DOHH2 (cell line): Measurements from ENCODE around the gene LILRB4.
"Not testable (repeated sequence)": the region's sequence is repeated elsewhere in the genome, so short reads cannot be mapped to it uniquely, and the experiment has no call there.

ENCODE experiments used
- H3F3A ChIP-seq: fragments of 200-600 bp; sonication (generic), shearing (Covaris generic); 2 replicates; pipeline ENCODE4 v1.6.0; 2016; ENCODE audit warnings: antibody characterized with exemption, mild to moderate bottlenecking; ENCODE audit not compliant: control insufficient read depth, insufficient read depth
- H3K27ac ChIP-seq: fragments of 200-600 bp; sonication (generic); 2 replicates; pipeline ENCODE4 v1.5.1; 2014; ENCODE audit warnings: low read depth, mild to moderate bottlenecking, low read length, moderate library complexity
- H3K27me3 ChIP-seq: fragments of 200-600 bp; sonication (generic); 2 replicates; pipeline ENCODE4 v1.6.1; 2014; ENCODE audit warnings: mild to moderate bottlenecking, low read length, mixed read lengths; ENCODE audit not compliant: control insufficient read depth
- H3K36me3 ChIP-seq: fragments of 200-600 bp; sonication (generic); 2 replicates; pipeline ENCODE4 v1.6.1; 2014; ENCODE audit warnings: mild to moderate bottlenecking, low read length, moderate library complexity, mixed read lengths; ENCODE audit not compliant: control insufficient read depth
- H3K4me1 ChIP-seq: fragments of 200-600 bp; sonication (generic); 2 replicates; pipeline ENCODE4 v1.6.1; 2014; ENCODE audit warnings: mild to moderate bottlenecking, low read length, mixed read lengths; ENCODE audit not compliant: control insufficient read depth
- H3K4me2 ChIP-seq: fragments of 200-600 bp; sonication (generic); 2 replicates; pipeline ENCODE4 v1.6.0; 2014; ENCODE audit warnings: mild to moderate bottlenecking, low read length, moderate library complexity
- H3K4me3 ChIP-seq: fragments of 200-600 bp; sonication (generic); 2 replicates; pipeline ENCODE4 v1.5.1; 2014; ENCODE audit warnings: mild to moderate bottlenecking, low read length, mixed read lengths
- H3K79me2 ChIP-seq: fragments of 200-600 bp; sonication (generic); 2 replicates; pipeline ENCODE4 v1.6.1; 2014; ENCODE audit warnings: mild to moderate bottlenecking, low read length, mixed read lengths; ENCODE audit not compliant: control insufficient read depth
- H3K9me2 ChIP-seq: fragments of 200-600 bp; sonication (generic); replicated peaks from 2 replicates; pipeline ENCODE4 v1.6.1; 2014; ENCODE audit warnings: mild to moderate bottlenecking, low read length, mixed read lengths; ENCODE audit not compliant: control insufficient read depth
- H3K9me3 ChIP-seq: fragments of 200-600 bp; sonication (generic); 2 replicates; pipeline ENCODE4 v1.6.1; 2014; ENCODE audit warnings: antibody characterized with exemption, low read length, mixed read lengths; ENCODE audit not compliant: control insufficient read depth, insufficient read depth
- H4K20me1 ChIP-seq: fragments of 200-600 bp; sonication (generic); 2 replicates; pipeline ENCODE4 v1.6.0; 2014; ENCODE audit warnings: low read depth, mild to moderate bottlenecking, antibody characterized with exemption, low read length, moderate library complexity; ENCODE audit not compliant: control insufficient read depth, insufficient read depth
- CTCF ChIP-seq: fragments of 200-600 bp; sonication (generic); IDR thresholded peaks from one replicate; pipeline ENCODE4 v1.5.1; 2014; ENCODE audit warnings: antibody characterized with exemption, mild to moderate bottlenecking, low read depth, low read length; ENCODE audit not compliant: poor library complexity, severe bottlenecking
- EZH2phosphoT487 ChIP-seq: fragments of 200-600 bp; sonication (generic); IDR thresholded peaks from 2 replicates; pipeline ENCODE4 v1.6.1; 2017; ENCODE audit warnings: borderline replicate concordance, mild to moderate bottlenecking, antibody characterized with exemption, low read length, moderate library complexity, mixed read lengths

LILRB4 gene

DNA sequence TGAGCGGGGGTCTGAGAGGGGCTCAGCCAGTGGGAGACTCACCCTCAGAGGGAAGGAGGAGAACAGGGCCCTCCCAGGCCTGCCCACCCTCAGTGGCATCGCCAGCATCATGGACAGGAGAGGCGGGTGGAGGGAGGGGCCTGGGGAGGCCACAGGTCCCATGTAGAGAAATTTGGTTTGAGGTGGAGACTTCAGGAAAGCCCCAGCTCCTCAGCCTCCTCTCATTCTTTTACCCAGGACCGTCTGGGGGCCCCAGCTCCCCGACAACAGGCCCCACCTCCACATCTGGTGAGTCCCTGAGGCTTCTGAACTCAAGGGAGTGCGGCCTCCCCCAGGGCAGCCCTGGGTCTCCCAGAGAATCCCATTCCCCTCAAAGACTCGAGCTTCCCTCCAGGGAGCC, 29.4 kb upstream of the LILRB4 start:
- Histone ChIP-seq H4K20me1 (peaks cover 9% of the 10 kb centered on the region; the same call in 1 of the 2 replicates), H3K4me2 (no peak overlapping the region), H3K27ac (no peak overlapping the region), H3K9me3 (no peaks in the 10 kb centered on the region), H3K27me3 (no peaks in the 10 kb centered on the region), H3F3A (peaks cover 7% of the 10 kb centered on the region), H3K79me2 (peaks cover 18% of the 10 kb centered on the region), H3K9me2 (no peaks in the 10 kb centered on the region), H3K36me3 (peaks cover 45% of the 10 kb centered on the region), H3K4me3 (no peak overlapping the region), H3K4me1 (peaks cover 24% of the 10 kb centered on the region)
- no peak for TF ChIP-seq EZH2phosphoT487
- no peak for TF ChIP-seq CTCF

DNA sequence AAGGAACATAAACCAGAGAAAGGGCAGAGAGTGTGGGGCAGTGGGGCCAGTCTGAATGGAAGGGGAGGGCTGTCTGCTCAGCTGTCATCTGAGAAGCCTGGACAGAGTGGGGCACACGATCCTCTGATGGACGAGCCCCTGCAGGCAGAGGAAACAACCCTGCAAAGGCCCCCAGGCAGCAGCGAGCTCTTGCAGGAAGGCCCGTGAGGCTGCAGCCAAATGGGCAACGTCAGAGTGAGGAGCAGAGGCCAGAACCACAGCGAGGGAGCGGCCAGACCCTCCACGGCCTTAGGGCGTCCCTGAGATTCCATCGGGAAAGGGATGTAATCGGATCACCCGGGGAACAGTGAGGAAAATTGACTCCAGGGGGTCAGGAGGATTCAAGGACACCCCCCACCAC, 26.7 kb upstream of the LILRB4 start:
- peaks cover 21% of the 10 kb centered on the region for H3K36me3 ChIP-seq
- not testable (repeated sequence) for H3K4me3 ChIP-seq, H3K27ac ChIP-seq, H3K4me2 ChIP-seq, H3K79me2 ChIP-seq, H3K9me3 ChIP-seq, H3K27me3 ChIP-seq, H4K20me1 ChIP-seq, H3F3A ChIP-seq, H3K9me2 ChIP-seq, H3K4me1 ChIP-seq

GRCh38 chr19:54638683-54639082, 24.1 kb upstream of the LILRB4 start:
- H3F3A ChIP-seq, result peaks cover 7% of the 10 kb centered on the region
- no peak overlapping the region for H3K27ac ChIP-seq
- no peaks in the 10 kb centered on the region for H3K27me3 ChIP-seq
- H3K4me2 ChIP-seq, result no peak overlapping the region
- peaks cover 5% of the 10 kb centered on the region for H3K36me3 ChIP-seq
- no peaks in the 10 kb centered on the region for H3K9me3 ChIP-seq
- no peaks in the 10 kb centered on the region for H4K20me1 ChIP-seq
- TF ChIP-seq EZH2phosphoT487 (no peak), CTCF (no peak)
- H3K4me3 ChIP-seq, result no peak overlapping the region
- peaks cover 8% of the 10 kb centered on the region for H3K4me1 ChIP-seq
- no peaks in the 10 kb centered on the region for H3K9me2 ChIP-seq
- H3K79me2 ChIP-seq, result no peaks in the 10 kb centered on the region

GRCh38 chr19:54642953-54643352, 19.8 kb upstream of the LILRB4 start:
- H3K4me2 ChIP-seq, H3K9me3 ChIP-seq: not testable (repeated sequence)

DNA sequence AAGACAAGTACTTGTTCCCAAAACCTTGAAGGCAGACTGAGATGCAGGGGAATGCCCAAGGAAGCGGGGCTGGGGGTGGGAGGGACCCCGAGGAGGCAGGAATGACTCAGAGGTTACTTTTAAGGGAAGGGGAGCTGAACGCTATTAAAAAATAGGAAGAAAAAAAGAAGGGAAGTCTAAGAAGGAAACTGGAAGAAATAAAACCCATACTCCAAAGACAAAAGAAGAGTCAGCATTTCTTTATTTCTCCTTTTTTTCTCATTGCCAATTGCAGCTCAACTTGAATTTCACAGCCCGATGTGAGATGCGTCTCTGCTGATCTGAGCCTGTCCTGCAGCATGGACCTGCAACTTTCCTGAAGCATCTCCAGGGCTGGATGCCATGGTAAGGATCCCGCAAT, 19.2 kb upstream of the LILRB4 start:
- not testable (repeated sequence) for H3K79me2 ChIP-seq, H3F3A ChIP-seq, H3K4me3 ChIP-seq, H3K36me3 ChIP-seq, H4K20me1 ChIP-seq, H3K27ac ChIP-seq, H3K9me2 ChIP-seq, H3K9me3 ChIP-seq, H3K4me2 ChIP-seq, H3K27me3 ChIP-seq
- peaks cover 10% of the 10 kb centered on the region for H3K4me1 ChIP-seq

More at GRCh38 chr19:54642953-54643352, 19.8 kb upstream of the LILRB4 start:
- H3F3A ChIP-seq, H3K36me3 ChIP-seq, H3K27ac ChIP-seq, H3K27me3 ChIP-seq, H4K20me1 ChIP-seq, H3K9me2 ChIP-seq, H3K4me3 ChIP-seq, H3K79me2 ChIP-seq: not testable (repeated sequence)
- H3K4me1 ChIP-seq, result peaks cover 10% of the 10 kb centered on the region
